Activated naive CD4-positive, alpha-beta T cell treated with anti-CD3 and anti-CD28 coated beads for 36 hours (primary cell): ENCODE measurements around the gene HYAL3. TPM values are rescaled to one million over a fixed set of nuclear protein-coding genes. Genes with fewer than 3 reads are reported as not detected.

Experiments
- CTCF ChIA-PET: fragments of 350-600 bp; sonication (Branson Sonifier 250); formaldehyde crosslinking; loops from one replicate; lab custom pipeline; 2021; ENCODE audit warnings: antibody characterized with exemption; lab: Charles Lee
- DNase-seq: peaks from one replicate; pipeline ENCODE4 v3.0.0-alpha.2; 2020
- H3K27ac Mint-ChIP-seq: one replicate; pipeline ENCODE4 v1.8.0; 2021; ENCODE audit warnings: mild to moderate bottlenecking, mixed read lengths
- H3K27me3 Mint-ChIP-seq: one replicate; pipeline ENCODE4 v1.8.0; 2021; ENCODE audit warnings: low read depth, mixed read lengths
- H3K36me3 Mint-ChIP-seq: one replicate; pipeline ENCODE4 v1.8.0; 2021; ENCODE audit warnings: low read depth, mixed read lengths
- H3K4me1 Mint-ChIP-seq: one replicate; pipeline ENCODE4 v1.8.0; 2021; ENCODE audit warnings: low read depth, mixed read lengths
- H3K4me3 Mint-ChIP-seq: one replicate; pipeline ENCODE4 v1.8.0; 2021; ENCODE audit warnings: mild to moderate bottlenecking, moderate library complexity, mixed read lengths
- H3K9me3 Mint-ChIP-seq: one replicate; pipeline ENCODE4 v1.8.0; 2021; ENCODE audit warnings: mixed read lengths
- intact Hi-C: fragments of 100-400 bp; cut with micrococcal nuclease; formaldehyde crosslinking; loops from one replicate; pipeline ENCODE4 v1.15.1; 2023
- total RNA-seq, 2 experiments: library from RNA; stranded (reverse); gene quantifications; one replicate each; pipeline ENCODE4 v1.2.3, GENCODE V29; 2021

The HYAL3 gene
- total RNA-seq, 2 experiments from 2014 or later: 0.74 to 0.88 TPM

GRCh38 chr3:50270422-50271224, 28.6 kb downstream of the HYAL3 start:
- Mint-ChIP-seq H3K4me1 (peaks cover 25% of the 10 kb centered on the region), H3K27me3 (peaks cover 33% of the 10 kb centered on the region), H3K4me3 (no peak overlapping the region), H3K9me3 (no peaks in the 10 kb centered on the region), H3K27ac (no peak overlapping the region), H3K36me3 (no peaks in the 10 kb centered on the region)
- CTCF ChIA-PET: interaction anchor here (0.6 to 2.7 kb wide), 10 partner anchors 8 to 148 kb away, joined by 3 to 18 read pairs (median 6); partner anchors contain the start of genes GNAT1 and LSMEM2
- intact Hi-C loops: no loop called here
- no peak for DNase-seq

GRCh38 chr3:50269977-50270413, 29.2 kb downstream of the HYAL3 start:
- Mint-ChIP-seq H3K27ac (no peak overlapping the region), H3K4me3 (no peak overlapping the region), H3K4me1 (peaks cover 20% of the 10 kb centered on the region), H3K27me3 (peaks cover 28% of the 10 kb centered on the region), H3K9me3 (no peaks in the 10 kb centered on the region), H3K36me3 (no peaks in the 10 kb centered on the region)
- DNase-seq: no peak
- intact Hi-C loops: no loop called here
- CTCF ChIA-PET: interaction anchor here (0.6 to 1.9 kb wide), 4 partner anchors 9 to 76 kb away, joined by 3 to 7 read pairs (median 5); partner anchors contain the start of gene LSMEM2

DNA sequence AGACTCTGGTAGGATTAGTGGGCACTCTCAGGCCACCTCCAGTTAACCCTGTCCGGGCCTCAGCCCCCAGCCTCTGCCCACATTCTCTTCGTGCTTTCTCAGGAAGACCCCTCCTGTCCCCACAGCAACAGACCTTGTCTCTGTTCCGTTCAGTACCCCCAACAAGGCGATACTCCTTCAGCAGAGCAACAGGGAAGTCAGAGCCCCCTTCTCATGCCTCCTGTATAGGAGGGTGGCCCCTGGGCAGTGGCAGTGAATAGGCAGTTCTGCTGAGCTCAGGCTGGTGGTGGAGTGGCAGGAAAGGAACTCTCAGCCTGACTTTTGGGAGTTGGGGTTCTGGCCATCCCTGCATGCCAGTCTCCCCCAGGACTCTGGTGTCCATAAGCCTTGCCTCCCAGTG, 29.7 kb downstream of the HYAL3 start:
- H3K27me3 Mint-ChIP-seq: peaks cover 23% of the 10 kb centered on the region
- H3K36me3 Mint-ChIP-seq: no peaks in the 10 kb centered on the region
- no peak overlapping the region for H3K4me3 Mint-ChIP-seq
- CTCF ChIA-PET: interaction anchor here (0.6 to 1.9 kb wide), 3 partner anchors 11 to 75 kb away, joined by 3 to 7 read pairs (median 3); no protein-coding TSS in a partner anchor
- no peaks in the 10 kb centered on the region for H3K9me3 Mint-ChIP-seq
- intact Hi-C loops: no loop called here
- no peak for DNase-seq
- peaks cover 17% of the 10 kb centered on the region for H3K4me1 Mint-ChIP-seq
- H3K27ac Mint-ChIP-seq: no peak overlapping the region

GRCh38 chr3:50268703-50269451, 30.3 kb downstream of the HYAL3 start, which contains the start of gene SEMA3B:
Gene SEMA3B, plus strand, starts transcription at chr3:50269147. Its CDS starts 94 bp downstream, at chr3:50269241.
- no peaks in the 10 kb centered on the region for H3K36me3 Mint-ChIP-seq
- CTCF ChIA-PET: interaction anchor here (0.6 to 1.9 kb wide), 3 partner anchors 12 to 74 kb away, joined by 3 to 7 read pairs (median 3); no protein-coding TSS in a partner anchor
- H3K4me3 Mint-ChIP-seq: no peak within 1 kb of the TSS
- intact Hi-C loops: no loop called here
- H3K27ac Mint-ChIP-seq: no peak within 1 kb of the TSS
- no peaks in the 10 kb centered on the region for H3K9me3 Mint-ChIP-seq
- no peak for DNase-seq
- peaks cover 17% of the 10 kb centered on the region for H3K27me3 Mint-ChIP-seq
- peaks cover 11% of the 10 kb centered on the region for H3K4me1 Mint-ChIP-seq

DNA sequence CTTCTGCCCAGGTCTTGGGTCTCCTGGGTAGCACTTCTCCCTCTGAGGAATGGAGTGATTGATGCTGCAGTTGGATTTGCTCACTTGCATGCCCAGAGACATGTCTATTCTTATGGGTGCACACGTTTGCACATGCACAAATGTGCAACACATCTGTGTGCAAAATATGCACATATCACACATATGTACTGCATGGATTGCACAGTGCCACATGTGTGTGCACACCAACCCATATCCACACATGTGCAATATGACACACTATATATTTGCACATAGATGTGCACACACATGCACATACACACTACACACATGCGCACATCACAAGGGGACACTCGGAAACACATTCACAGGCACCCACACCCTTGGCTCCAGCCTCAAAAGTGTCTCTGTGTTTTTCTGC, 30.9 kb downstream of the HYAL3 start:
- peaks cover 8% of the 10 kb centered on the region for H3K4me1 Mint-ChIP-seq
- H3K4me3 Mint-ChIP-seq: no peak overlapping the region
- peaks cover 14% of the 10 kb centered on the region for H3K27me3 Mint-ChIP-seq
- no peak for DNase-seq
- intact Hi-C loops: no loop called here
- no peak overlapping the region for H3K27ac Mint-ChIP-seq
- H3K9me3 Mint-ChIP-seq: no peaks in the 10 kb centered on the region
- no peaks in the 10 kb centered on the region for H3K36me3 Mint-ChIP-seq
- CTCF ChIA-PET: interaction anchor here (0.7 to 0.9 kb wide), 2 partner anchors 9 to 12 kb away, joined by 3 read pairs; no protein-coding TSS in a partner anchor

DNA sequence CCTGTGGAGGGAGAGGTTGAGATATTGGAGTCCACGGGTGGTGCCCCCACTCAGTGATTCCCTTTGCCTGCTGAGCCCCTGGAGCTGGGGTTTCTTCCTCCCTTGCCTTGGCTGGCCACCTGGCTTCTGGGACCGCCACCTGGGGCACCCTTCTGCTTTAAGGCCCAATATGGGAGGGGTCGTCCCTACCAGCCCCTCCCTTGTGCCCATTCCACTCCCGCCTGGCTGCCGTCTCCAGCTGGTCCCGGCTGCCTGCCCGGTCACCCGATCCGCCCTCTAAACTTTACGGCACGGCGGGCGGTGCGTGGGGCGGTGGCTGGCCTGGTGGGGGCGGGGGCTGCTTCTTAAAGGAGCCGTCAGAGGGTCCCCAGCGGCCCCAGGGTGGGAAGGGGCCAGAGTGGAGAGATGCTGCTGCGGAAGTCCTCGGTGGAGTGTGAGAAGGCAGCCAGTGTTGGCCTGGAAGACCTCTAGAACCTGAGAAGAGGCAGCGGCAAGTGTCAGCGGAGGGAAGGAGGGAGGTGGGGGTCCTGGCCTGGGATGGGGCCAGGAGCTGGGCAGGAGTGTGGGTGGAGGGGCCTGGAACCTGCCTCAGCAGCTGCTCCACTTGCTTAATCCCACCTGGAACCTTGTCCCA, 31.8 kb downstream of the HYAL3 start:
- Mint-ChIP-seq H3K4me1 (peaks cover 2% of the 10 kb centered on the region), H3K27ac (no peak overlapping the region), H3K27me3 (peaks cover 10% of the 10 kb centered on the region), H3K36me3 (no peaks in the 10 kb centered on the region), H3K9me3 (no peaks in the 10 kb centered on the region), H3K4me3 (no peak overlapping the region)
- intact Hi-C loops: no loop called here
- DNase-seq: no peak
- CTCF ChIA-PET: interaction anchor here (0.7 to 1.5 kb wide), 8 partner anchors 8 to 75 kb away, joined by 3 to 4 read pairs (median 4); no protein-coding TSS in a partner anchor

- H3K4me3 Mint-ChIP-seq: no peak overlapping the region
Measured at GRCh38 chr3:50266836-50267235, 32.4 kb downstream of the HYAL3 start.

GRCh38 chr3:50266017-50266416, 33.2 kb downstream of the HYAL3 start:
- Mint-ChIP-seq H3K4me3 (no peak overlapping the region), H3K27ac (no peak overlapping the region), H3K4me1 (no peaks in the 10 kb centered on the region), H3K27me3 (peaks cover 10% of the 10 kb centered on the region), H3K9me3 (no peaks in the 10 kb centered on the region), H3K36me3 (no peaks in the 10 kb centered on the region)
- DNase-seq: no peak
- CTCF ChIA-PET: interaction anchor here (1.5 kb wide), 2 partner anchors 20 to 71 kb away, joined by 4 read pairs; no protein-coding TSS in a partner anchor
- intact Hi-C loops: no loop called here

More at GRCh38 chr3:50266836-50267235, 32.4 kb downstream of the HYAL3 start:
- no peaks in the 10 kb centered on the region for H3K36me3 Mint-ChIP-seq
- peaks cover 2% of the 10 kb centered on the region for H3K4me1 Mint-ChIP-seq
- CTCF ChIA-PET: interaction anchor here (0.8 to 1.5 kb wide), 6 partner anchors 10 to 74 kb away, joined by 3 to 4 read pairs (median 4); no protein-coding TSS in a partner anchor
- no peaks in the 10 kb centered on the region for H3K9me3 Mint-ChIP-seq
- H3K27ac Mint-ChIP-seq: no peak overlapping the region
- no peak for DNase-seq
- peaks cover 10% of the 10 kb centered on the region for H3K27me3 Mint-ChIP-seq
- intact Hi-C loops: no loop called here

DNA sequence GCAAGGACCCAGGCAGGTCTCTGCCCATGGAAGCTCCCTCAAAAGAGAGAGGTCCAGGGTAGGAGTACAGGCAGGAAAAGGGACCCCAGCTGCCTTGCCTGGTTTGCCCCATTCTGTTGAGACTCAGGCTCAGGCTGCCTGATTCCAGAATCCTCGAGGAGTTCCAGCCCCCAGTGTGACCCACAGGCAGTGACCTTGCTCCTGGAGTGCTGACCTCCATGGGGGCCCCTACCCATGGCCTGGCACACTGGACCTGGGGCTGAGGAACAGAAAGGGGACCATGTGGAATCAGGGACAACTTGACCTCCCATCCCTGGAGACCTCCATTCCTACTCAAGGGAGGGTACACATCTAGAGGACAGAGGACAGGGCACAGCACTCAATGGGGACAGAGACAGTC, 33.6 kb downstream of the HYAL3 start:
- H3K27me3 Mint-ChIP-seq: peaks cover 10% of the 10 kb centered on the region
- DNase-seq: no peak
- CTCF ChIA-PET: no interaction called here
- H3K4me1 Mint-ChIP-seq: no peaks in the 10 kb centered on the region
- H3K9me3 Mint-ChIP-seq: no peaks in the 10 kb centered on the region
- intact Hi-C loops: no loop called here
- H3K36me3 Mint-ChIP-seq: no peaks in the 10 kb centered on the region
- H3K27ac Mint-ChIP-seq: no peak overlapping the region
- H3K4me3 Mint-ChIP-seq: no peak overlapping the region

DNA sequence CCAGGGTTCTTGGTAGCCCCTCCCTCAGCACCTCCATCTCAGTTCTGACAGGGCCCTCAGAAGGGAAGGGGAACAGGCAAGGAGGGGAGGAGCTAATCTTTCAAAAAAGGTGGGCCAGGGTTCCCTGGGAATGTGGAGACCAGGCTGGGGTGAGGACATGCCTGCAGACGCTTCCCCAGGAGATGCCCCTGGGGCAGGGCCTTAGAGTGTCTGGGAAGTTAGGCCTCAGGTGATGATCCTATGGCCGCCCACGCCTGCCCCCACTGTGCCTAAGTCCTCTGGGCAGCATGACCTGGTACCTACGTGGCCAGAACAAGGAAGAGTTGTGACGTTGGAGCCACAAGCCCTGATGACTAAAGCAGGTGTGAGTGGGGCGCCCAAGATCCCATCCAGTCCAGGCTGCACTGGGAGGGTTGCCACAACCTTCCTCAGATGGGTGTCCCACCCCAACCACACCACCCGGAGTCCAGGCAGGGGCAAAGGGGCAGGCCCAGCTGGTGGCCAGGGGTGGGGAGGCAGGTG, 34.2 kb downstream of the HYAL3 start:
- Mint-ChIP-seq H3K4me1 (no peaks in the 10 kb centered on the region), H3K9me3 (no peaks in the 10 kb centered on the region), H3K27ac (no peak overlapping the region), H3K36me3 (no peaks in the 10 kb centered on the region), H3K27me3 (peaks cover 10% of the 10 kb centered on the region), H3K4me3 (no peak overlapping the region)
- intact Hi-C loops: no loop called here
- DNase-seq: no peak
- CTCF ChIA-PET: no interaction called here

DNA sequence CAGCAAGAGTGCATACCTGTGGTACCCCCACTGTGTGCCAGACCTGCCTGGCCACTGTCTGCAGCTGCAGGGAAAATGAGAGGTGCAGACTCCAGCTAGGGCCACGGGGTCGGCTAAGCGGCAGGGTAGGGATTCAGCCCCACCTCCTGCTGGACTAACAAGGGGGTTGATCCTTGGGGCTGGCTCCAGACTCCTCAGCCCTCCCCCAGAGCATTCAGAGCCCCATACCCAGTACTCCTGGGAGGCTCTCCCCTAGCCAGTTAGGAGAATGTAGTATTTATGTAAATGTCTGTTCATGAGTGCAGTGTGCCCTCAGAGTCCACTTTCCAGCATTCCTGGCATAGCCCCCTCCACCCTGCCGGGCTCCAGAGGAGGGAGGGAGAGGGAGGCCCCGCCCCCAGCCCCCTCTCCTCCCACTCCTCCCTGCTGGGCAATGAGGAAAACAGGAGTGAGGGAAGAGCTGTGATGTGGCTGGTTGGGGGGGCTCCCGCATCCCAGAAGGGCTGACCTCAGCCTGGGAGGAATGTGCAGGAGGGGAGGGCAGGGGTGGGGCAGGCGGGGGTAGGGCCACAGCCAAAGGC, 34.7 kb downstream of the HYAL3 start:
- Mint-ChIP-seq H3K36me3 (no peaks in the 10 kb centered on the region), H3K9me3 (no peaks in the 10 kb centered on the region), H3K27me3 (peaks cover 10% of the 10 kb centered on the region), H3K27ac (no peak overlapping the region), H3K4me1 (peaks cover 4% of the 10 kb centered on the region), H3K4me3 (no peak overlapping the region)
- CTCF ChIA-PET: interaction anchor here (0.6 to 1.7 kb wide), 3 partner anchors 19 to 229 kb away, joined by 3 to 4 read pairs (median 4); no protein-coding TSS in a partner anchor
- DNase-seq: no peak
- intact Hi-C loops: no loop called here
